Cardiac fibroblast (primary cell): ENCODE data around the gene COL20A1.

Experiments used
- DNase-seq, 2 donors: peaks; one replicate each; pipeline versions ENCODE4 v3.0.0 to v3.0.0-alpha.2; 2010; ENCODE audit warnings: low read depth in 2 of 2
- H3K4me3 ChIP-seq, 2 donors: replicated peaks in 1 of 2; 1 replicate in 1 of 2; 2 replicates in 1 of 2; pipeline ENCODE4 v1.5.1; 2011; ENCODE audit warnings: low read depth in 2 of 2, low read length in 2 of 2, mild to moderate bottlenecking in 2 of 2, moderate library complexity in 1 of 2
- TF ChIP-seq, protein P1 (sequence below): IDR thresholded peaks from one replicate; pipeline ENCODE4 v1.5.1; 2011; ENCODE audit warnings: low read depth, mild to moderate bottlenecking, low read length, inconsistent platforms

The COL20A1 gene

DNA sequence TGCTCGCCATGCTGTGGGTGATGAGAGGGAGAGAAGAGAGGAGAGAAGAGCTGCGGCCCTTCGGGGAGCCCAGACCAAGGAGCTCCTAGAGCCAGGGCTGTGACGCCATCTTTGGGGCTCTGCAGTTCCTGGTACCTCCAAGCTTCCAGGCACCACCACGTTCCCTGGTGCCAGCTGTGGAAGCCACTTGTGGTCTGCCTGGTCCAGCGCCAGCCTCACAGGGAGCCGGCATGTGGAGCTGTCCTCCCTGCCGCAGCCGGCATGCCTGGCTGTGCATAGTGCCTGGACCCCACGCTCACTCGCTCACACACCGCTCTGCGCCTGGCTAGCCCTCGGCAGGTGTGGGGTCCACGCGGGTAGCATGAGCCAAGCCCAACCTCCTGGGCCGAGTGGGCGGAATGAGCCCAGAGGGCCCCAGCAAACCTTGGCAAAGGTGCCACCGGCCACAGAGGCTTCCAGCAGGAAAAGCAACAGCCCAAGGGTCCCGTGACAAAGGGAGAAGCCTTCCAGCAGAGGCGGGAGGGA lies 87.4 kb downstream of the COL20A1 start:
- no peak for DNase-seq
- TF ChIP-seq, protein P1, sequence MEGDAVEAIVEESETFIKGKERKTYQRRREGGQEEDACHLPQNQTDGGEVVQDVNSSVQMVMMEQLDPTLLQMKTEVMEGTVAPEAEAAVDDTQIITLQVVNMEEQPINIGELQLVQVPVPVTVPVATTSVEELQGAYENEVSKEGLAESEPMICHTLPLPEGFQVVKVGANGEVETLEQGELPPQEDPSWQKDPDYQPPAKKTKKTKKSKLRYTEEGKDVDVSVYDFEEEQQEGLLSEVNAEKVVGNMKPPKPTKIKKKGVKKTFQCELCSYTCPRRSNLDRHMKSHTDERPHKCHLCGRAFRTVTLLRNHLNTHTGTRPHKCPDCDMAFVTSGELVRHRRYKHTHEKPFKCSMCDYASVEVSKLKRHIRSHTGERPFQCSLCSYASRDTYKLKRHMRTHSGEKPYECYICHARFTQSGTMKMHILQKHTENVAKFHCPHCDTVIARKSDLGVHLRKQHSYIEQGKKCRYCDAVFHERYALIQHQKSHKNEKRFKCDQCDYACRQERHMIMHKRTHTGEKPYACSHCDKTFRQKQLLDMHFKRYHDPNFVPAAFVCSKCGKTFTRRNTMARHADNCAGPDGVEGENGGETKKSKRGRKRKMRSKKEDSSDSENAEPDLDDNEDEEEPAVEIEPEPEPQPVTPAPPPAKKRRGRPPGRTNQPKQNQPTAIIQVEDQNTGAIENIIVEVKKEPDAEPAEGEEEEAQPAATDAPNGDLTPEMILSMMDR, result no peak
- no peak overlapping the region for H3K4me3 ChIP-seq

DNA sequence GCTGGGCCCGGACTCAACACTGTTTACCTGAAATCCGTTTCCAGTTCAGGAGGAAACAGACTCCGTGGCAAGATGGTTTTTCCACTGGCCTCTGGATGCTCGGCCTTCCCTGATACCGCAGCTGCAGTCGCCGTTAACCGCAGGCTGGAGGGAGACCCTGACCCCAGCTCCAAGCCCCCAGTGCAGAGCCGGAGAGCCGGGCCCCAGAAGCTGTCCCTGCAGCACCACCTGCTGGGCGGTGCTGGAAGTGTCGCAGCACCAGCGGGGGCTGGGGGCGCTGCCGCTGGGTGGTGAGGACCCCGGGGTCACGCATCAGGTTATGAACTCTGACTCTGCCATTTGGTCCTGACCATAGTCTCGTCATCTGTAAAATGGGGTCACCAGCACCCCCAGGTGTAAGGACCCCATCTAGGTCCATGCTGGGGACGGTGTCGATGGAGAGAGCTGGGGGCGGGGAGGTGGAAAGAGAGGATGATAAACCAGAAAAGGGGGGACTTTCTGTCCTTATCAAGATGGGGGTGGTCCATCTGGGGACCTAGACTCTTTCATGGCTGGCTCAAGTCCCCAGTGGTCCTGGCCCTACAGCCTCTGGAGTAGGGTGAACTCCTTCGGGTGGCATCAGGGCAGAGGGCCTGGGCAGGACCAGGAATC lies 88.9 kb downstream of the COL20A1 start:
- H3K4me3 ChIP-seq, result no peak overlapping the region
- TF ChIP-seq, protein P1, result peak; percentile 95
- DNase-seq, result peak in 1 of 2 donors; percentile 2

DNA sequence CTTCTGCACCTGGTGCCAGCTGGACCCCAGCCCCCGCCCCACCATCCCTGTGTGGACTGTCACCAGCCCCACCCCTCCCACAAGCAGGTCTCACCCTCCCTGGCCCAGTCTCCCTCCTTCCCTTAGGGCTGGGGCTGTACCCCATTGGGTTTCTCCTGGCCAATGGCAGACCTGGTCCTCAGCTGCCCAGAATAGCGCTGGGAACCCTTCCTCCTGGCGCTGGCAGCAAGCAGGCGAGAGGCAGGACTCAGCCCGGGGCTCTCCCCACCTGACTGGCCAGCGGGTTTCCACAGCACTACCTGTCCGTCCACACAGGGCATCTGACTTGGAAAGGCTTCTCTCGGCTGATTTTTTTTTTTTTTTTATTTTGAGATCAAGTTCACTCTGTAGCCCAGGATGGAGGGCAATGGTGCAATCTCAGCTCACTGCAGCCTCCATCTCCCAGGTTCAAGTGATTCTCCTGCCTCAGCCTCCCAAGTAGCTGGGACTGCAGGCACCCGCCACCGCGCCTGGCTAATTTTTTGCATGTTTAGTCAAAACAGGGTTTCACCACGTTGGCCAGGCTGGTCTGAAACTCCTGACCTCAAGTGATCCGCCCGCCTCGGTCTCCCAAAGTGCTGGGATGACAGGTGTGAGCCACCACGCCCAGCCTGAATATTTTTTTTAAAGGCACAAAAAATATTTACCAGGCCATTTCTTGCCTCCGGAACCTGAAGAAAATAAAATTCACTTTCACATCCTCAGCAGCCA lies 89.7 kb downstream of the COL20A1 start:
- TF ChIP-seq, protein P1, result no peak
- no peak overlapping the region for H3K4me3 ChIP-seq

DNA sequence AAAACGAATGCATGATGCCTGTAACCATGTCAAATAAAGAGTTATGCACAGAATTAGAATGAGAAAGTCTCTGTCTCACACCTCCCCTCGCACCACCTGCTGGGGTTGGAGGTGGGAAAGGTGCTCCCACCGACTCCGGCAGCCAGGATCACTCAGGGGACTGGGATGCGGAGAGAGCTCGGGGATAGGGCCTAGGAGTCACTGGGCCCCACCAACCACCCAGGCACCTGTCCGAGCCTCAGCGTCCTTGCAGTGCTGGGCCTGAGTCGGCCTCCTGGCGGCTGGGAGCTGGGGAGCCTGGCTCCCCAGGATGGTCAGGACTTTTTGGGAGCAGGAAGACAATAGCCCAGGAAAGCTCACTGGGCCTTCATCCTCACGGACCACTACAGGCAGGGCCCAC lies 90.6 kb downstream of the COL20A1 start:
- DNase-seq, result no peak
- no peak overlapping the region for H3K4me3 ChIP-seq
- TF ChIP-seq, protein P1, result no peak

More for the DNA sequence above, 89.7 kb downstream of the COL20A1 start:
- DNase-seq, result no peak

DNA sequence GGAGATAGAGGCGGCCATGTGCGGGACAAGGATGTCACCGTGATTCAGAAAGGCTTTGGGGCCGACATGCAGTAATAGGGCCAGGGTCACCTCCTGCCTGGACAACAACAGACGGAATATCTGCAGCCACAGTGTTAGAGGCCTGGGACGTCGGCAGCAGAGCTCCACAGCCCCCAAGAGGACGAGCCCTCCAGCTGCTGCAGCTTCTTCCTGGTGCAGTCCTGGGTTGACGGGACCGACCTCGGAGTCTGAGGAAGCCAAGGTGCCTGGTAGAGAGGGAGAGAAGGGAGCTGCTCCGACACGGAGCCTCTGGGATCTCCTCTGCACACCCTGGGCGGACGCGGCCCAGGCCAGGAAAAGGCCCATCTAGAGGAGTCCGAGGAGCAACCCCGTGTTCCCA lies 91.3 kb downstream of the COL20A1 start:
- H3K4me3 ChIP-seq, result no peak overlapping the region
- no peak for DNase-seq
- TF ChIP-seq, protein P1, result no peak
